ENCODE results near the gene SMPDL3B. TPM values are rescaled to one million over a fixed set of nuclear protein-coding genes. Genes with fewer than 3 reads are reported as not detected.

Gene SMPDL3B
- total and polyA plus RNA-seq, 2 of the 13 experiments (the other 11 are each of a cell fraction or from before 2014, with no cell fraction given): 0.29 to 1.3 TPM

DNA sequence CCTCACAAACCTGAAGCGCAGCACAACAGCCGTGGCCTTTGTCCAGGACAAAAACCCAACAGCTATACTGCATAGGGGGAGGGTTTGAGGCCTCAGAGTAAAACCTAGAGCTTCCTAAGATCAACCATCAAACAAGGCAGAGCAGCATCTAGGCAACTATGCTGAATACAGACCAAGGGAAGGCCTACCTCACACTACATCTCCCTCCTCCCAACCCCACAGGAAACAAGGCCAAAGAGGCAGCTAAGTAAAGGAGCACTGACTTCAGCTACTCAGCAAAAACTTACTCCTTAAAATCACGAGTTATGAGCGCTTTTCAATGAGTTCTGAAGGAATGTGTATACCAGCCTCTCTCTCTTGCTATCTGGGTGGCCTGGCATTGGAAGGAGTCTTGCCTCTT lies 37.3 kb downstream of the SMPDL3B start:
- Histone ChIP-seq H3K4me2 (ENCODE audit: low read depth, low read length) (no peak overlapping the region), H3K9me3 (ENCODE audit: low read length) (no peaks in the 10 kb centered on the region), H3K79me2 (ENCODE audit: insufficient read depth, low read length) (no peaks in the 10 kb centered on the region), H2AFZ (ENCODE audit: low read length) (no peak overlapping the region), H4K20me1 (ENCODE audit: insufficient read depth, low read length) (no peaks in the 10 kb centered on the region), H3K27ac (ENCODE audit: extremely low read length, insufficient read depth, low read length) (no peak overlapping the region), H3K36me3 (replicated peaks in 1 of 2; ENCODE audit: control insufficient read depth in 1 of 2, insufficient read depth in 2 of 2, low read length in 2 of 2) (peaks cover 7 to 14% of the 10 kb centered on the region in 2 experiments; a peak in 3 of 5 replicates), H3K27me3 (ENCODE audit: control insufficient read depth in 1 of 2, insufficient read depth in 2 of 2, low read length in 2 of 2) (no peaks in the 10 kb centered on the region), H3K9ac (ENCODE audit: insufficient read depth, low read depth, low read length) (no peak overlapping the region), H3K4me3 (replicated peaks in 1 of 3; ENCODE audit: insufficient read depth in 1 of 3, low read depth in 2 of 3, low read length in 3 of 3) (no peak overlapping the region), H3K4me1 (ENCODE audit: insufficient read depth, low read length) (peaks cover 11% of the 10 kb centered on the region; the same call in 1 of the 2 replicates)
- intact Hi-C loops (cut with micrococcal nuclease; ENCODE audit: unreplicated experiment) (no loop called here), in situ Hi-C loops (cut with HindIII; ENCODE audit: extremely low pct_ligation_motif_present, low pct_unique_long_range_greater_than_20kb) (no loop called here)
- ChIA-PET CTCF (ENCODE audit: low intra/inter-chr PET ratio, low total read pairs) (no interaction called here), POLR2A (interaction anchor here (0.7 kb wide), 1 partner anchor 37 kb away, joined by 3 read pairs; no protein-coding TSS in a partner anchor)
- 75% methylated on average over 4 of the region's 4 CpGs for WGBS (ENCODE audit: low lambda C conversion rate)
- DNase-seq (ENCODE audit: low spot score) (no peak), ATAC-seq (no peak), FAIRE-seq (no peak)
- BruUV-seq (replicated peaks): no TSS peak
- TF ChIP-seq PITX1 (CRISPR knock-in tag; IDR thresholded peaks at IDR 0.05) (no peak), ZNF296 (CRISPR knock-in tag; conservative IDR thresholded peaks at IDR 0.05) (no peak), ZNF33B (CRISPR knock-in tag; IDR thresholded peaks at IDR 0.05) (no peak), SMYD3 (CRISPR knock-in tag; IDR thresholded peaks at IDR 0.05) (no peak), HDAC6 (IDR thresholded peaks at IDR 0.05; ENCODE audit: low read depth, low read length) (no peak), SRF (IDR thresholded peaks at IDR 0.05; ENCODE audit: low read depth, low read length) (no peak), MEIS2 (CRISPR knock-in tag; IDR thresholded peaks at IDR 0.05) (no peak), HOXA9 (CRISPR knock-in tag; IDR thresholded peaks at IDR 0.05; ENCODE audit: borderline replicate concordance) (no peak), SNRNP70 (IDR thresholded peaks at IDR 0.05; ENCODE audit: low read depth, low read length) (no peak), ZNF337 (CRISPR knock-in tag; IDR thresholded peaks at IDR 0.05; ENCODE audit: borderline replicate concordance, low read depth) (no peak), GATAD2A (CRISPR knock-in tag; IDR thresholded peaks at IDR 0.05) (no peak), SOX13 (IDR thresholded peaks at IDR 0.05) (no peak), SOX13 (CRISPR knock-in tag; conservative IDR thresholded peaks at IDR 0.05 in 1 of 2, IDR thresholded peaks at IDR 0.05 in 1 of 2) (no peak)
- TF ChIP-seq, protein P1, sequence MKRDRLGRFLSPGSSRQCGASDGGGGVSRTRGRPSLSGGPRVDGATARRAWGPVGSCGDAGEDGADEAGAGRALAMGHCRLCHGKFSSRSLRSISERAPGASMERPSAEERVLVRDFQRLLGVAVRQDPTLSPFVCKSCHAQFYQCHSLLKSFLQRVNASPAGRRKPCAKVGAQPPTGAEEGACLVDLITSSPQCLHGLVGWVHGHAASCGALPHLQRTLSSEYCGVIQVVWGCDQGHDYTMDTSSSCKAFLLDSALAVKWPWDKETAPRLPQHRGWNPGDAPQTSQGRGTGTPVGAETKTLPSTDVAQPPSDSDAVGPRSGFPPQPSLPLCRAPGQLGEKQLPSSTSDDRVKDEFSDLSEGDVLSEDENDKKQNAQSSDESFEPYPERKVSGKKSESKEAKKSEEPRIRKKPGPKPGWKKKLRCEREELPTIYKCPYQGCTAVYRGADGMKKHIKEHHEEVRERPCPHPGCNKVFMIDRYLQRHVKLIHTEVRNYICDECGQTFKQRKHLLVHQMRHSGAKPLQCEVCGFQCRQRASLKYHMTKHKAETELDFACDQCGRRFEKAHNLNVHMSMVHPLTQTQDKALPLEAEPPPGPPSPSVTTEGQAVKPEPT (CRISPR knock-in tag; IDR thresholded peaks at IDR 0.05; ENCODE audit: low read depth): no peak
- TF ChIP-seq, protein P2, sequence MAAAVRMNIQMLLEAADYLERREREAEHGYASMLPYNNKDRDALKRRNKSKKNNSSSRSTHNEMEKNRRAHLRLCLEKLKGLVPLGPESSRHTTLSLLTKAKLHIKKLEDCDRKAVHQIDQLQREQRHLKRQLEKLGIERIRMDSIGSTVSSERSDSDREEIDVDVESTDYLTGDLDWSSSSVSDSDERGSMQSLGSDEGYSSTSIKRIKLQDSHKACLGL (CRISPR knock-in tag; IDR thresholded peaks at IDR 0.05): no peak
- TF ChIP-seq, protein P3, sequence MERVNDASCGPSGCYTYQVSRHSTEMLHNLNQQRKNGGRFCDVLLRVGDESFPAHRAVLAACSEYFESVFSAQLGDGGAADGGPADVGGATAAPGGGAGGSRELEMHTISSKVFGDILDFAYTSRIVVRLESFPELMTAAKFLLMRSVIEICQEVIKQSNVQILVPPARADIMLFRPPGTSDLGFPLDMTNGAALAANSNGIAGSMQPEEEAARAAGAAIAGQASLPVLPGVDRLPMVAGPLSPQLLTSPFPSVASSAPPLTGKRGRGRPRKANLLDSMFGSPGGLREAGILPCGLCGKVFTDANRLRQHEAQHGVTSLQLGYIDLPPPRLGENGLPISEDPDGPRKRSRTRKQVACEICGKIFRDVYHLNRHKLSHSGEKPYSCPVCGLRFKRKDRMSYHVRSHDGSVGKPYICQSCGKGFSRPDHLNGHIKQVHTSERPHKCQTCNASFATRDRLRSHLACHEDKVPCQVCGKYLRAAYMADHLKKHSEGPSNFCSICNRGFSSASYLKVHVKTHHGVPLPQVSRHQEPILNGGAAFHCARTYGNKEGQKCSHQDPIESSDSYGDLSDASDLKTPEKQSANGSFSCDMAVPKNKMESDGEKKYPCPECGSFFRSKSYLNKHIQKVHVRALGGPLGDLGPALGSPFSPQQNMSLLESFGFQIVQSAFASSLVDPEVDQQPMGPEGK (CRISPR knock-in tag; IDR thresholded peaks at IDR 0.05): no peak
- TF ChIP-seq, protein P4, sequence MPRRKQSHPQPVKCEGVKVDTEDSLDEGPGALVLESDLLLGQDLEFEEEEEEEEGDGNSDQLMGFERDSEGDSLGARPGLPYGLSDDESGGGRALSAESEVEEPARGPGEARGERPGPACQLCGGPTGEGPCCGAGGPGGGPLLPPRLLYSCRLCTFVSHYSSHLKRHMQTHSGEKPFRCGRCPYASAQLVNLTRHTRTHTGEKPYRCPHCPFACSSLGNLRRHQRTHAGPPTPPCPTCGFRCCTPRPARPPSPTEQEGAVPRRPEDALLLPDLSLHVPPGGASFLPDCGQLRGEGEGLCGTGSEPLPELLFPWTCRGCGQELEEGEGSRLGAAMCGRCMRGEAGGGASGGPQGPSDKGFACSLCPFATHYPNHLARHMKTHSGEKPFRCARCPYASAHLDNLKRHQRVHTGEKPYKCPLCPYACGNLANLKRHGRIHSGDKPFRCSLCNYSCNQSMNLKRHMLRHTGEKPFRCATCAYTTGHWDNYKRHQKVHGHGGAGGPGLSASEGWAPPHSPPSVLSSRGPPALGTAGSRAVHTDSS (CRISPR knock-in tag; conservative IDR thresholded peaks at IDR 0.05): no peak
- TF ChIP-seq, protein P5, sequence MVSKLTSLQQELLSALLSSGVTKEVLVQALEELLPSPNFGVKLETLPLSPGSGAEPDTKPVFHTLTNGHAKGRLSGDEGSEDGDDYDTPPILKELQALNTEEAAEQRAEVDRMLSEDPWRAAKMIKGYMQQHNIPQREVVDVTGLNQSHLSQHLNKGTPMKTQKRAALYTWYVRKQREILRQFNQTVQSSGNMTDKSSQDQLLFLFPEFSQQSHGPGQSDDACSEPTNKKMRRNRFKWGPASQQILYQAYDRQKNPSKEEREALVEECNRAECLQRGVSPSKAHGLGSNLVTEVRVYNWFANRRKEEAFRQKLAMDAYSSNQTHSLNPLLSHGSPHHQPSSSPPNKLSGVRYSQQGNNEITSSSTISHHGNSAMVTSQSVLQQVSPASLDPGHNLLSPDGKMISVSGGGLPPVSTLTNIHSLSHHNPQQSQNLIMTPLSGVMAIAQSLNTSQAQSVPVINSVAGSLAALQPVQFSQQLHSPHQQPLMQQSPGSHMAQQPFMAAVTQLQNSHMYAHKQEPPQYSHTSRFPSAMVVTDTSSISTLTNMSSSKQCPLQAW (CRISPR knock-in tag; IDR thresholded peaks at IDR 0.05): no peak
